H1 (cell line): Measurements from ENCODE around the gene MAGI2. TPM values are rescaled to one million over a fixed set of nuclear protein-coding genes. Genes with fewer than 3 reads are reported as not detected.

ENCODE experiments used
- CTCF ChIA-PET: fragments of 300-600 bp; sonication (Branson Sonifier 250); formaldehyde crosslinking; loops from one replicate; lab custom pipeline; 2021; ENCODE audit not compliant: partially characterized antibody; lab: Charles Lee
- POLR2A ChIA-PET: fragments of 300-600 bp; sonication (Branson Sonifier 250); formaldehyde crosslinking; loops from one replicate; lab custom pipeline; 2021; ENCODE audit warnings: inconsistent platforms; ENCODE audit not compliant: partially characterized antibody; lab: Charles Lee
- DNase-seq, 2 experiments: peaks; one replicate each; pipeline versions ENCODE4 v3.0.0 to v3.0.0-alpha.2; 2010 to 2022; ENCODE audit warnings: low spot score in 2 of 2, low read depth in 1 of 2, mixed read lengths in 1 of 2
- FAIRE-seq: peaks from 2 replicates; lab custom pipeline; 2011; peaks lifted over from hg19 to GRCh38; lab: Jason Lieb, UNC
- H2AFZ ChIP-seq: 2 replicates; pipeline ENCODE4 v1.8.1; 2012; ENCODE audit warnings: low read length, inconsistent platforms
- H2AK5ac ChIP-seq: 2 replicates; pipeline ENCODE4 v1.6.1; 2013; ENCODE audit warnings: low read depth, low read length
- H2BK120ac ChIP-seq: replicated peaks from 2 replicates; pipeline ENCODE3; 2013; ENCODE audit warnings: low read depth, low read length, inconsistent platforms
- H2BK12ac ChIP-seq: 2 replicates; pipeline ENCODE4 v1.6.1; 2013; ENCODE audit warnings: low read depth, low read length
- H2BK15ac ChIP-seq: 2 replicates; pipeline ENCODE4 v1.6.1; 2013; ENCODE audit warnings: low read length
- H2BK20ac ChIP-seq: 2 replicates; pipeline ENCODE4 v1.6.1; 2013; ENCODE audit warnings: low read length
- H2BK5ac ChIP-seq: 2 replicates; pipeline ENCODE4 v1.6.1; 2013; ENCODE audit warnings: low read depth, low read length
- H3K14ac ChIP-seq: 2 replicates; pipeline ENCODE4 v1.6.1; 2013; ENCODE audit warnings: inconsistent platforms; ENCODE audit not compliant: insufficient read length
- H3K18ac ChIP-seq: 2 replicates; pipeline ENCODE4 v1.6.1; 2013; ENCODE audit warnings: low read length; ENCODE audit errors: extremely low read depth
- H3K23ac ChIP-seq: 2 replicates; pipeline ENCODE4 v1.6.1; 2013; ENCODE audit warnings: inconsistent platforms; ENCODE audit not compliant: insufficient read length
- H3K23me2 ChIP-seq: 2 replicates; pipeline ENCODE4 v1.6.1; 2013; ENCODE audit warnings: low read depth, low read length
- H3K27ac ChIP-seq: 2 replicates; pipeline ENCODE4 v1.6.1; 2011; ENCODE audit warnings: low read depth, low read length, inconsistent platforms
- H3K27me3 ChIP-seq, 4 experiments: replicated peaks in 1 of 4; 1 replicate in 1 of 4; 2 replicates in 3 of 4; pipeline versions ENCODE4 v1.6.1 to v1.8.1; 2011 to 2013; ENCODE audit warnings: low read length in 3 of 4, mild to moderate bottlenecking in 3 of 4, inconsistent platforms in 2 of 4, mixed read lengths in 2 of 4, moderate library complexity in 1 of 4; ENCODE audit not compliant: control insufficient read depth in 3 of 4, insufficient read depth in 3 of 4; ENCODE audit errors: extremely low read depth in 1 of 4
- H3K36me3 ChIP-seq, 4 experiments: 2 replicates each; pipeline versions ENCODE4 v1.6.1 to v1.8.1; 2011 to 2013; ENCODE audit warnings: mild to moderate bottlenecking in 4 of 4, low read length in 3 of 4, moderate library complexity in 2 of 4, control low read depth in 1 of 4, inconsistent platforms in 1 of 4; ENCODE audit not compliant: insufficient read depth in 4 of 4, control insufficient read depth in 2 of 4
- H3K4ac ChIP-seq: replicated peaks from 2 replicates; pipeline ENCODE3; 2013; ENCODE audit warnings: low read length, low read depth, mixed read lengths, inconsistent platforms; ENCODE audit not compliant: insufficient read length
- H3K4me1 ChIP-seq, 4 experiments: replicated peaks in 1 of 4; 1 replicate in 1 of 4; 2 replicates in 3 of 4; pipeline versions ENCODE4 v1.6.1 to v1.8.1; 2011 to 2013; ENCODE audit warnings: low read length in 3 of 4, inconsistent platforms in 2 of 4, mixed read lengths in 1 of 4; ENCODE audit not compliant: insufficient read depth in 4 of 4, control insufficient read depth in 3 of 4
- H3K4me2 ChIP-seq, 2 experiments: 2 replicates each; pipeline versions ENCODE4 v1.6.1 to v1.8.1; 2011 to 2013; ENCODE audit warnings: low read depth in 2 of 2, low read length in 2 of 2, control low read depth in 1 of 2, inconsistent platforms in 1 of 2, mild to moderate bottlenecking in 1 of 2; ENCODE audit not compliant: insufficient read depth in 1 of 2
- H3K4me3 ChIP-seq, 4 experiments: fragments of 200-600, 300-600 bp in 1 of 4; sonication (generic), shearing (Covaris generic), sonication (Bioruptor Twin) in 1 of 4; 2 replicates each; pipeline versions ENCODE4 v1.5.1 to v1.8.1; 2011 to 2016; ENCODE audit warnings: low read length in 4 of 4, low read depth in 3 of 4, control low read depth in 2 of 4, inconsistent platforms in 2 of 4, mild to moderate bottlenecking in 2 of 4, mixed read lengths in 1 of 4, moderate library complexity in 1 of 4; ENCODE audit not compliant: insufficient read depth in 2 of 4; ENCODE audit errors: extremely low read depth in 1 of 4
- H3K56ac ChIP-seq: replicated peaks from 2 replicates; pipeline ENCODE3; 2013; ENCODE audit warnings: low read depth, mild to moderate bottlenecking, mixed read lengths, low read length, inconsistent platforms; ENCODE audit not compliant: insufficient read length
- H3K79me1 ChIP-seq: 2 replicates; pipeline ENCODE4 v1.6.1; 2013; ENCODE audit warnings: low read depth, low read length, control low read depth
- H3K79me2 ChIP-seq, 2 experiments: 2 replicates each; pipeline versions ENCODE4 v1.6.1 to v1.8.1; 2012 to 2013; ENCODE audit warnings: low read length in 2 of 2, mild to moderate bottlenecking in 2 of 2, inconsistent platforms in 1 of 2; ENCODE audit not compliant: insufficient read depth in 2 of 2, control insufficient read depth in 1 of 2
- H3K9ac ChIP-seq, 4 experiments: replicated peaks in 1 of 4; 1 replicate in 1 of 4; 2 replicates in 3 of 4; pipeline versions ENCODE4 v1.6.1 to v1.8.1; 2011 to 2013; ENCODE audit warnings: low read depth in 3 of 4, low read length in 3 of 4, control low read depth in 2 of 4, mild to moderate bottlenecking in 2 of 4, moderate library complexity in 2 of 4, inconsistent platforms in 1 of 4; ENCODE audit errors: extremely low read depth in 1 of 4
- H3K9me3 ChIP-seq, 2 experiments: 2 replicates each; pipeline versions ENCODE4 v1.6.1 to v1.8.1; 2012 to 2013; ENCODE audit warnings: mild to moderate bottlenecking in 2 of 2, moderate library complexity in 2 of 2, control low read depth in 1 of 2, inconsistent platforms in 1 of 2, low read depth in 1 of 2, low read length in 1 of 2, mixed read lengths in 1 of 2; ENCODE audit not compliant: insufficient read depth in 2 of 2
- H4K20me1 ChIP-seq, 2 experiments: replicated peaks in 1 of 2; 2 replicates each; pipeline versions ENCODE3 to v1.8.1; 2011 to 2013; ENCODE audit warnings: inconsistent platforms in 2 of 2, low read length in 2 of 2, mild to moderate bottlenecking in 1 of 2; ENCODE audit not compliant: insufficient read depth in 2 of 2, control insufficient read depth in 1 of 2
- H4K5ac ChIP-seq: 2 replicates; pipeline ENCODE4 v1.6.1; 2013; ENCODE audit warnings: low read length, low read depth, mixed read lengths, inconsistent platforms; ENCODE audit not compliant: insufficient read length
- H4K8ac ChIP-seq: 2 replicates; pipeline ENCODE4 v1.8.0; 2013; ENCODE audit warnings: mild to moderate bottlenecking, moderate library complexity, low read length, inconsistent platforms; ENCODE audit not compliant: insufficient read depth; ENCODE audit errors: extremely low read depth
- H4K91ac ChIP-seq: replicated peaks from 2 replicates; pipeline ENCODE3; 2013; ENCODE audit warnings: low read length, mixed read lengths, inconsistent platforms; ENCODE audit not compliant: insufficient read length
- CTBP2 ChIP-seq: IDR thresholded peaks from 2 replicates; pipeline ENCODE4 v1.7.0; 2011; ENCODE audit warnings: borderline replicate concordance, mild to moderate bottlenecking, moderate library complexity, mixed read lengths, low read length; ENCODE audit not compliant: insufficient read depth, insufficient read length
- JUN ChIP-seq: IDR thresholded peaks from 2 replicates; pipeline ENCODE4 v1.6.1; 2011; ENCODE audit warnings: low read depth, mild to moderate bottlenecking, improper control_type of control experiment, low read length
- KDM1A ChIP-seq: fragments of 200-600, 300-600 bp; sonication (generic); IDR thresholded peaks from 2 replicates; pipeline ENCODE4 v1.7.1; 2016; ENCODE audit warnings: mild to moderate bottlenecking, low read length, borderline replicate concordance
- POU5F1 ChIP-seq: IDR thresholded peaks from 2 replicates; pipeline ENCODE4 v1.6.1; 2011; ENCODE audit warnings: low read depth, mild to moderate bottlenecking, low read length, moderate library complexity
- RNF2 ChIP-seq: fragments of 200-900, 300-1000 bp; sonication (generic); IDR thresholded peaks from 2 replicates; pipeline ENCODE4 v1.7.1; 2016; ENCODE audit warnings: borderline replicate concordance, low read depth, mild to moderate bottlenecking, antibody characterized with exemption, low read length; ENCODE audit not compliant: poor library complexity, severe bottlenecking; ENCODE audit errors: missing control alignments
- SP4 ChIP-seq: IDR thresholded peaks from 2 replicates; pipeline ENCODE4 v1.6.1; 2012; ENCODE audit warnings: low read length, inconsistent platforms
- WGBS, 2 experiments: shearing (Covaris generic) in 1 of 2; methylation state at CpG; one replicate each; pipeline versions ENCODE4 v1.1.6 to v1.1.7; 2013 to 2015; ENCODE audit warnings: low lambda C conversion rate in 2 of 2, mixed read lengths in 2 of 2, inconsistent platforms in 1 of 2, low coverage in 1 of 2, missing lambda C conversion rate in 1 of 2; ENCODE audit not compliant: insufficient replicate concordance in 2 of 2, insufficient coverage in 1 of 2, insufficient read length in 1 of 2; ENCODE audit errors: extremely low coverage in 1 of 2, missing lambda C conversion rate in 1 of 2; 5-methylcytosine and 5-hydroxymethylcytosine counted together
- polyA plus RNA-seq, 7 experiments: library from polyadenylated mRNA; depleted of rRNA in 3 of 7; stranded (reverse) in 5 of 7; unstranded in 2 of 7; fragments of >200 nt in 5 of 7; fragments of 200-250 nt in 2 of 7; gene quantifications; 1 replicate in 5 of 7; 2 replicates in 1 of 7; 4 replicates in 1 of 7; pipeline versions ENCODE4 v1.2.1 to v1.2.3, GENCODE V29; 2011 to 2013; ENCODE audit warnings: missing spikeins in 2 of 7, mixed read lengths in 2 of 7
- total RNA-seq: library from RNA; stranded (reverse); fragmentation: NEBNext Ultra II Directional; extraction: Animal tissue kit (Norgen Biotek cat#: 25700); gene quantifications from 2 replicates; pipeline ENCODE4 v1.2.1, GENCODE V29; 2021
- TF ChIP-seq, protein P1 (sequence below), 3 experiments: IDR thresholded peaks; 1 replicate in 2 of 3; 2 replicates in 1 of 3; pipeline versions ENCODE4 v1.5.1 to v1.6.1; 2011; ENCODE audit warnings: low read length in 3 of 3, mild to moderate bottlenecking in 3 of 3, inconsistent platforms in 2 of 3, low read depth in 1 of 3, moderate library complexity in 1 of 3; ENCODE audit not compliant: insufficient read depth in 1 of 3; ENCODE audit errors: control extremely low read depth in 1 of 3

Gene MAGI2
- total and polyA plus RNA-seq, 2 of the 8 experiments (the other 6 are each of a cell fraction or from before 2014, with no cell fraction given): 6.0 to 27.3 TPM

DNA sequence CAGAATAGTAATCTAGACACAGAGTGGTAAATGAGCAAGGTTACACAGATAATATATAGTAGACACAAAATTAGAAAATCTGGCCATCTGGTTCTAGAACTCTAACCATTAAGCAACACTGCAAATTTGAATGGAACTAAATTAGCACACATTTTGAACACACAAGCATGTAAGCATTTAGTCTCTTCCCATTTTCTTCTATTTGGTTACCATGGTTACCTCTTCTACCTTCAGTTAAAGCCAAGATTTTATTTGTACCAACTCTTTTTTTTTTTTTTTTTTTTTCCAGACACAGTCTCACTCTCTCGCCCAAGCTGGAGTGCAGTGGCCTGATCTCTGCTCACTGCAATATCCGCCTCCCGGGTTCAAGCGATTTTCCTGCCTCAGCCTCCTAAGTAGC is 790.5 kb downstream of the MAGI2 start:
- H3K9ac ChIP-seq: no peak overlapping the region
- no peaks in the 10 kb centered on the region for H3K27me3 ChIP-seq
- FAIRE-seq (no peak), DNase-seq (no peak)
- H3K4me2 ChIP-seq: no peak overlapping the region
- H3K14ac ChIP-seq: no peak overlapping the region
- H3K56ac ChIP-seq: no peak overlapping the region
- peaks cover 0 to 25% of the 10 kb centered on the region in 2 experiments; a peak in 2 of 4 replicates for H3K79me2 ChIP-seq
- no peak overlapping the region for H3K4me3 ChIP-seq
- no peaks in the 10 kb centered on the region for H3K23me2 ChIP-seq
- H4K8ac ChIP-seq: no peak overlapping the region
- no peak overlapping the region for H2AK5ac ChIP-seq
- H3K36me3 ChIP-seq: no peaks in the 10 kb centered on the region
- no peak overlapping the region for H2BK15ac ChIP-seq
- CTCF ChIA-PET: no interaction called here
- no peak overlapping the region for H3K18ac ChIP-seq
- WGBS, 2 experiments: 89% methylated on average over 4 of the region's 4 CpGs; no CpG with 5 or more reads in 1 of the 2 experiments
- H2AFZ ChIP-seq: no peak overlapping the region
- H4K91ac ChIP-seq: no peak overlapping the region
- H3K79me1 ChIP-seq: no peaks in the 10 kb centered on the region
- H3K23ac ChIP-seq: no peak overlapping the region
- H2BK5ac ChIP-seq: no peak overlapping the region
- no peaks in the 10 kb centered on the region for H3K4me1 ChIP-seq
- no peak overlapping the region for H4K5ac ChIP-seq
- POLR2A ChIA-PET: no interaction called here
- H2BK120ac ChIP-seq: no peak overlapping the region
- no peak overlapping the region for H3K4ac ChIP-seq
- H4K20me1 ChIP-seq: no peaks in the 10 kb centered on the region
- no peaks in the 10 kb centered on the region for H3K9me3 ChIP-seq
- H2BK20ac ChIP-seq: no peak overlapping the region
- H2BK12ac ChIP-seq: no peak overlapping the region
- no peak overlapping the region for H3K27ac ChIP-seq
- TF ChIP-seq POU5F1: no peak
- TF ChIP-seq SP4: no peak
- TF ChIP-seq RNF2: no peak
- TF ChIP-seq KDM1A: no peak
- no peak for TF ChIP-seq JUN
- no peak for TF ChIP-seq CTBP2
- TF ChIP-seq, protein P1, sequence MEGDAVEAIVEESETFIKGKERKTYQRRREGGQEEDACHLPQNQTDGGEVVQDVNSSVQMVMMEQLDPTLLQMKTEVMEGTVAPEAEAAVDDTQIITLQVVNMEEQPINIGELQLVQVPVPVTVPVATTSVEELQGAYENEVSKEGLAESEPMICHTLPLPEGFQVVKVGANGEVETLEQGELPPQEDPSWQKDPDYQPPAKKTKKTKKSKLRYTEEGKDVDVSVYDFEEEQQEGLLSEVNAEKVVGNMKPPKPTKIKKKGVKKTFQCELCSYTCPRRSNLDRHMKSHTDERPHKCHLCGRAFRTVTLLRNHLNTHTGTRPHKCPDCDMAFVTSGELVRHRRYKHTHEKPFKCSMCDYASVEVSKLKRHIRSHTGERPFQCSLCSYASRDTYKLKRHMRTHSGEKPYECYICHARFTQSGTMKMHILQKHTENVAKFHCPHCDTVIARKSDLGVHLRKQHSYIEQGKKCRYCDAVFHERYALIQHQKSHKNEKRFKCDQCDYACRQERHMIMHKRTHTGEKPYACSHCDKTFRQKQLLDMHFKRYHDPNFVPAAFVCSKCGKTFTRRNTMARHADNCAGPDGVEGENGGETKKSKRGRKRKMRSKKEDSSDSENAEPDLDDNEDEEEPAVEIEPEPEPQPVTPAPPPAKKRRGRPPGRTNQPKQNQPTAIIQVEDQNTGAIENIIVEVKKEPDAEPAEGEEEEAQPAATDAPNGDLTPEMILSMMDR (IDR thresholded peaks at IDR 0.05; ENCODE audit: control extremely low read depth in 1 of 3, insufficient read depth in 1 of 3, low read depth in 1 of 3, low read length in 3 of 3): no peak
